WTC11 (cell line): Measurements from ENCODE around the gene PAPSS1.

ENCODE experiments used
- AR ChIP-seq: fragments of 250-450 bp; sonication (Bioruptor Pico); IDR thresholded peaks from 2 replicates; pipeline ENCODE4 v1.9.0; 2021; ENCODE audit warnings: mild to moderate bottlenecking
- ATF2 ChIP-seq: sonication (generic); formaldehyde crosslinking; IDR thresholded peaks from 2 replicates; pipeline ENCODE4 v1.8.1; 2022; ENCODE audit warnings: low read depth, missing genetic modification reagents, borderline replicate concordance
- CREM ChIP-seq: sonication (generic); formaldehyde crosslinking; IDR thresholded peaks from 2 replicates; pipeline ENCODE4 v1.8.1; 2022; ENCODE audit warnings: mild to moderate bottlenecking, missing genetic modification reagents, moderate library complexity
- TCF7 ChIP-seq: sonication (generic); formaldehyde crosslinking; IDR thresholded peaks from 2 replicates; pipeline ENCODE4 v1.8.0; 2022; ENCODE audit warnings: mild to moderate bottlenecking, low read depth, missing genetic modification reagents, moderate library complexity
- ZNF416 ChIP-seq: fragments of 250-450 bp; sonication (Bioruptor Pico); IDR thresholded peaks from 2 replicates; pipeline ENCODE4 v1.9.0; 2021; ENCODE audit warnings: mild to moderate bottlenecking, inconsistent platforms
- TF ChIP-seq, protein P1 (sequence below): fragments of 200-600 bp; IDR thresholded peaks from 2 replicates; pipeline ENCODE4 v1.8.0; 2022; ENCODE audit warnings: antibody characterized with exemption
- TF ChIP-seq, protein P2 (sequence below): sonication (generic); formaldehyde crosslinking; IDR thresholded peaks from 2 replicates; pipeline ENCODE4 v1.8.0; 2022; ENCODE audit warnings: mild to moderate bottlenecking, missing genetic modification reagents

GRCh38 chr4:107693132-107693531, 26.9 kb downstream of the PAPSS1 start:
- TF ChIP-seq CREM (CRISPR knock-in tag), result no peak
- TF ChIP-seq ZNF416, result no peak
- TF ChIP-seq, protein P1, sequence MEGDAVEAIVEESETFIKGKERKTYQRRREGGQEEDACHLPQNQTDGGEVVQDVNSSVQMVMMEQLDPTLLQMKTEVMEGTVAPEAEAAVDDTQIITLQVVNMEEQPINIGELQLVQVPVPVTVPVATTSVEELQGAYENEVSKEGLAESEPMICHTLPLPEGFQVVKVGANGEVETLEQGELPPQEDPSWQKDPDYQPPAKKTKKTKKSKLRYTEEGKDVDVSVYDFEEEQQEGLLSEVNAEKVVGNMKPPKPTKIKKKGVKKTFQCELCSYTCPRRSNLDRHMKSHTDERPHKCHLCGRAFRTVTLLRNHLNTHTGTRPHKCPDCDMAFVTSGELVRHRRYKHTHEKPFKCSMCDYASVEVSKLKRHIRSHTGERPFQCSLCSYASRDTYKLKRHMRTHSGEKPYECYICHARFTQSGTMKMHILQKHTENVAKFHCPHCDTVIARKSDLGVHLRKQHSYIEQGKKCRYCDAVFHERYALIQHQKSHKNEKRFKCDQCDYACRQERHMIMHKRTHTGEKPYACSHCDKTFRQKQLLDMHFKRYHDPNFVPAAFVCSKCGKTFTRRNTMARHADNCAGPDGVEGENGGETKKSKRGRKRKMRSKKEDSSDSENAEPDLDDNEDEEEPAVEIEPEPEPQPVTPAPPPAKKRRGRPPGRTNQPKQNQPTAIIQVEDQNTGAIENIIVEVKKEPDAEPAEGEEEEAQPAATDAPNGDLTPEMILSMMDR, result no peak
- TF ChIP-seq AR (CRISPR knock-in tag), result no peak
- TF ChIP-seq, protein P2, sequence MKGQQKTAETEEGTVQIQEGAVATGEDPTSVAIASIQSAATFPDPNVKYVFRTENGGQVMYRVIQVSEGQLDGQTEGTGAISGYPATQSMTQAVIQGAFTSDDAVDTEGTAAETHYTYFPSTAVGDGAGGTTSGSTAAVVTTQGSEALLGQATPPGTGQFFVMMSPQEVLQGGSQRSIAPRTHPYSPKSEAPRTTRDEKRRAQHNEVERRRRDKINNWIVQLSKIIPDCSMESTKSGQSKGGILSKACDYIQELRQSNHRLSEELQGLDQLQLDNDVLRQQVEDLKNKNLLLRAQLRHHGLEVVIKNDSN, result no peak
- no peak for TF ChIP-seq ATF2 (CRISPR knock-in tag)
- TF ChIP-seq TCF7 (CRISPR knock-in tag), result no peak
